Measurements from ENCODE around the gene TPGS1. TPM values are rescaled to one million over a fixed set of nuclear protein-coding genes. Genes with fewer than 3 reads are reported as not detected.
A peak's percentile ranks its signal among the peaks of the same experiment; 100 is the strongest.

Gene TPGS1
- total RNA-seq, 2 donors from 2014 or later: 34.5 to 62.0 TPM

DNA sequence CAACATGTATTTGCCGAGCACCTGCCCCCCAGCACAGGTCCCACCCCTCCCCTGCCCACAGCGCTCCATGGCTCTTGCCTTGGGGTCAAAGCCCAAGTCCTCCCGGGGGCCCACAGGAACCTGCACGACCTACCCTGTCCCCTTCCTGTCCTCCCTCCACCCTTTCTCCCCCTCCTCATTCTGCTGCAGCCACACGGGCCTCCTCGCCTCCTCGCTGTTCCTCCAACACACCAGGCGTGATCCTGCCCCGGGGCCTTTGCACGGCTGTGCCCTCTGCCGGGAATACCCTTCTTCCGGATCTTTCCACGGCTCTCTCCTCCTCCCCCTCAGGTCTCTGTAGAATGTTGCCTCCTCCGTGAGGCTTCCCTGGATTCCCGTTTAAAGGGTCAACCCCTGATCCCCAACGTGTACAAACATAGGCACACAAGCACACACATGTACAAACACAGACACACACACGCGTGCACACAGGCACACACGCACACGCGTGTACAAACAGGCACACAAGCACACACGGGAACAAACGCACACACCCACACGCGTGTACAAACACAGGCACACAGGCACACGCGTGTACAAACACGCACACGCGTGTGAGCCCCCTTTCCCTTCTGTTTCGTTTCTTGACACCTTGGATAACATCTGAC is 8.2 kb upstream of the TPGS1 start:
- H3K4me3 ChIP-seq: no peak overlapping the region
- whole genome bisulfite sequencing, 2 donors: 63 to 71% methylated on average over 30 to 31 of the region's 31 CpGs
- peaks cover 21% of the 10 kb centered on the region for H3K4me1 ChIP-seq
- no peak overlapping the region for H3K27ac ChIP-seq
- no peak for DNase-seq
- no peaks in the 10 kb centered on the region for H3K36me3 ChIP-seq (replicated peaks in 1 of 2; ENCODE audit: insufficient read depth in 1 of 2, low read depth in 2 of 2)
- TF ChIP-seq CTCF (IDR thresholded peaks at IDR 0.05) (no peak), POLR2A (IDR thresholded peaks at IDR 0.05) (no peak)
- no peaks in the 10 kb centered on the region for H3K9me3 ChIP-seq
- H3K27me3 ChIP-seq: peaks cover 5 to 32% of the 10 kb centered on the region in 2 donors
- no peak for ATAC-seq
- intact Hi-C loops (cut with DNase I): no loop called here

GRCh38 chr19:501646-502045 is 5.7 kb upstream of the TPGS1 start:
- ATAC-seq (no peak), DNase-seq (no peak)
- Histone ChIP-seq H3K9me3 (no peaks in the 10 kb centered on the region), H3K4me1 (peaks cover 17% of the 10 kb centered on the region), H3K27me3 (peaks cover 5 to 21% of the 10 kb centered on the region in 2 donors), H3K4me3 (no peak overlapping the region), H3K36me3 (replicated peaks in 1 of 2; ENCODE audit: insufficient read depth in 1 of 2, low read depth in 2 of 2) (no peaks in the 10 kb centered on the region), H3K27ac (no peak overlapping the region)
- 73 to 76% methylated on average over 9 to 17 of the region's 17 CpGs for WGBS, 2 donors
- intact Hi-C loops (cut with DNase I): no loop called here
- no peak for TF ChIP-seq POLR2A (IDR thresholded peaks at IDR 0.05)
- no peak for TF ChIP-seq CTCF (IDR thresholded peaks at IDR 0.05)

GRCh38 chr19:504616-505015 is 2.7 kb upstream of the TPGS1 start:
- intact Hi-C loops (cut with DNase I): no loop called here
- Histone ChIP-seq H3K4me1 (peaks cover 20% of the 10 kb centered on the region), H3K36me3 (replicated peaks in 1 of 2; ENCODE audit: insufficient read depth in 1 of 2, low read depth in 2 of 2) (no peaks in the 10 kb centered on the region), H3K9me3 (no peaks in the 10 kb centered on the region), H3K27ac (no peak overlapping the region), H3K4me3 (no peak overlapping the region), H3K27me3 (peaks cover 0 to under 1% of the 10 kb centered on the region in 2 donors)
- ATAC-seq (no peak), DNase-seq (no peak)
- no peak for TF ChIP-seq POLR2A (IDR thresholded peaks at IDR 0.05)
- no peak for TF ChIP-seq CTCF (IDR thresholded peaks at IDR 0.05)
- WGBS, 2 donors: 63 to 70% methylated on average over 2 to 5 of the region's 14 CpGs

- ATAC-seq (peak; percentile 90), DNase-seq (peak; percentile 99 to 100 (median 100))
- WGBS, 2 donors: 2 to 18% methylated on average over 7 to 47 of the region's 48 CpGs
- intact Hi-C loops (cut with DNase I): no loop called here
- Histone ChIP-seq H3K9me3 (no peaks in the 10 kb centered on the region), H3K36me3 (replicated peaks in 1 of 2; ENCODE audit: insufficient read depth in 1 of 2, low read depth in 2 of 2) (no peaks in the 10 kb centered on the region), H3K4me1 (peaks cover 25% of the 10 kb centered on the region), H3K27me3 (no peaks in the 10 kb centered on the region), H3K27ac (peak overlapping the region; percentile 78 to 88 (median 84)), H3K4me3 (peak overlapping the region; percentile 17 to 32)
- peak in 2 of 3 donors; percentile 55 to 57 for TF ChIP-seq POLR2A (IDR thresholded peaks at IDR 0.05)
- peak; percentile 89 to 100 (median 98) for TF ChIP-seq CTCF (IDR thresholded peaks at IDR 0.05)
These were observed 652 bp upstream of the TPGS1 start for GRCh38 chr19:506404-507285.

Measured in body of pancreas (tissue), 4 donors.